ENCODE measurements around the gene HELB.

The HELB gene

DNA sequence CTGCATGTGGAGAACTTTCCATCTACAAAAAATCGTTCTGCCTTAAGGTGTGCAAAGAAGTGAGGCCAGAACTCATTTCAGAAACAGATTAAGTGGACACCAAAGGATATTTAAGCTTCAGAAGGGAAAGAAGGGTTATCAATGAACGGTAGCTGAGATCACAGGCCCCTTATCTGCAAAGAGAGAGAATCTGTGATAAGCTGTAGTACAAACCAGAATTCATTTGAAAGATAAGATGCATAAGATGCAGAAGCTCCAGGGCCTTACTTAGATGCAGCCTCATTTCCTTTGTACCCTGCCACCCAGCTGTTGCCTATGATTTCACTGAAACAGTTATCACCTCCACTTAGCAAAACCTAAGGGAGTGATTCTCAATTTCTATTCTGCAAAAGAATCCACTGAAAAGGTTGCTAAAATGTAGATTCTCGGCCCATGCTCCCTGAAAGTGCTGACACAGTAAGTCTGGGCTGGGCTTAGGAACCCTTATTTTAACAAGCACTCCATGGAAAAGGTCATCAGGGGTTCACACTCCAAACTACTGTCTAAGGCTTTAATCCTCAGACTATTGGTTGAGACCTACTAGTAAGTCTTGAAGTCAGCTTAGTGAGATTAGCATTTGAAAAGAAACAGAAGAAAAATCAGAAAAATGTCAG lies 64.8 kb downstream of the HELB start:
- DNase-seq, result no peak

DNA sequence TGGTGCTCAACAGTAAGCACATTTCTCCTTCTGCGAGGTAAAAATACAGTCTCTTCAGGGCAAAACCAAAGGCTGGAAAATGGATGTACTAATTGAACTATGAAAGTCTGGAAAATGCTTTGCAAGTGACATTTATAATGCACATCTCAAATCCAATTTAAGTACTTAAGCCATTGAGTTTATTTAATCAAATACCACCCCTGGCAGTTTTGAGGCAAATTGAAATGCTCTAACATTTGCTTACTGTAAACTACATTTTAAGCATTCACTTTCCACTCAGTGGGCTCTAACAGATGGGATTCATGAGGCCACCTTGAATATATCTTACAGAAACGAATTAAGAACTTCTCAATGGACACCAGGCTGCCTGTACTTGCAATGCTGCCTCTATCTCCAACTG lies 69.7 kb downstream of the HELB start:
- no peak for DNase-seq

DNA sequence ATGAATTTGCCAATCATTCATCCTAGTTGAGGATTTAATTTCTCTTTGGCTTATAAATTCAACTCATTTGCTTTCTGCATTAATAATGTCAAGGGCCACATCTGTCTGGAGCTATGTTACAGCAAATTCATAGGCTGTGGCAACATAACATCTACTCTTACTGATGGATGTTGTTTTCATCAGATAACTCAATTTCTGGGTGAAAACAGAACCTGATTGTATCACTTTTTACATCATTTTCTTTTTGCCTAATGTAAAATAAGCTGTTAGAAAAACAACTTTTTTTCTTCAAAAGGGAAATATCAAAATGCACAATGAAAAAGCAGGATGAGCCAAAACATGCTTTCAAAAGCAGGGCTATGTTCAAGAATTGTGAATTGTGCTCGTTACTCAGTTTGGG lies 73.3 kb downstream of the HELB start:
- no peak for DNase-seq

DNA sequence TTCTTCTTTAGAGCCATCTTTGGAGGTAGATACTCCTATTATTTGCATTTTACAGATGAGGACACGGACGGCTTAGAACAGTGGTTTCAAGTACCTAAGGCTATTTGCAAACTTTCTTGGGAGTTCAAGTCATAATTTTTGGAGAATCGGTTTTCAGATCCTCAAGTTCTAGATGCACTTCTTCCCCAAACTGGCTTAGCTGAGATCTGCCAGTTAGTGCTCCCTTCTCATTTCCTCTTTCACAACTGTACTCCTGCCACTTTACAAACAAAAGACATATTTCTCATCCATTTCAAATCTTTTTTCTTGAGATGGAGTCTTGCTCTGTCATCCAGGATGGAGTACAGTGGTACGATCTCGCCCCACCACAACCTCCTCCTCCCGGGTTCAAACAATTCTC lies 77.3 kb downstream of the HELB start:
- no peak for DNase-seq

DNA sequence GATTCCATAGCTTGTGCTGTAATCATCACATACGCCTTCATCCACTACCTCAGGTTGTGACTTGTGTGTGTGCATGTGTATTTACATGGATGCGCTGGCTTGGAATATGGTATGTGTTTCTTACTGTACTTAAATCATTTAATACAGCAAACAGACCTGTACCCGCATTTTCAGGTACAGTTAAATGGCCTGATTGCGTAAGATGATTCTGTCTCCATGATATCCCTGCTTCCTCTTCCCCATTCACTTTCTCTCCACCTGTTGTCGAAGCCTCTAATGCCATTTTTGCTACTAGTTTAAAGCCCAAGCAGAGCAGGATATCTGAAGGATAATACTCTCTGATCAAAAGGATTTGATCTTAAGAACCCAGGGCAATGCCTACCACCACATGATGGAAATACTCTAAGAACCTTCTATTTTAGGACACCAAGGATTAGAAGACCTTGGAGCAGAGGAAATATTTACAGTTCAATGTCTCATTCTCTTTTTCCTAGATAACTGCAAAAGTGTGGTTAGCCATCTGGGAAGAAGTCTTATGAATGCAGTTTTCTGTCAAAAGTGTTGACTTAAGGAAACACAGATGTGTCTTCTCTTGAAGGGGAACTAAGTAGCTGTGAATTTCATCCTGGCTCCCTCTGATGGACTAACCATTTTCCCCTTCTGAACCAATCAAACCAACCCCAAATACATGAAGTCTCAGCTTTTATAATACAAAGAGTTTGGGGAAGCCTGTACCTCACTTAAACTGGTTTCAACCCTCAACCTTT lies 78.7 kb downstream of the HELB start:
- no peak for DNase-seq

DNA sequence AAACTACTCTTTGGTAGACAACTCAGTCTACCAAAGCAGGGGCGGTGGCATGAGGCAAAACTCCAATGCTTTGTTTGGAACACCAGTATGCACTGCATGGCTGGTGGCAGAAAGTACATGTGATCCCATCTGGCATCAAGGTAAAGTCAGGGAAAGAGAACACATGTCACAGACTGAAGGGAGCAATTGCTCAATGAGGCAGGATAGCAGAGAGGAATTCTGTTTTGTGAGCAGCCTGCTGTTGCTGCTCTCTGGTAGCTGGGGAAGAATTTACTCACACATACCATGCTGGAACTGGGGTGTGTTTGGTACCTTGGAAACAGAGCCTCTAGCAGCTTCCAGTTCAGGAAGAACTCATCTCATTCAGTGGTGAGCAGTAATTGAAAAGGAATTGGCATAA lies 84.8 kb downstream of the HELB start:
- DNase-seq, result no peak
